HG03432 (cell line): ENCODE data around the gene TMEM238.
"Not testable (repeated sequence)": the region's sequence is repeated elsewhere in the genome, so short reads cannot be mapped to it uniquely, and the experiment has no call there.

Source experiments
- ATAC-seq: cut with Tn5 transposase; IDR thresholded peaks from one replicate; pipeline ENCODE4 v1.9.1; 2021; ENCODE audit warnings: mild to moderate bottlenecking, moderate library complexity; ENCODE audit not compliant: unreplicated experiment

TMEM238 gene

GRCh38 chr19:55402509-55402908, 18.4 kb upstream of the TMEM238 start:
- no peak for ATAC-seq

- not testable (repeated sequence) for ATAC-seq
These were observed 17.3 kb upstream of the TMEM238 start for GRCh38 chr19:55401390-55401789.

- ATAC-seq, result no peak
These were observed 16.4 kb upstream of the TMEM238 start for GRCh38 chr19:55400281-55401087.

GRCh38 chr19:55398200-55398925, 14.3 kb upstream of the TMEM238 start:
- ATAC-seq, result no peak

- no peak for ATAC-seq
These were observed 9.0 kb upstream of the TMEM238 start for GRCh38 chr19:55392820-55393761.

GRCh38 chr19:55391702-55392615, 7.9 kb upstream of the TMEM238 start:
- no peak for ATAC-seq

- no peak for ATAC-seq
These were observed 7.1 kb upstream of the TMEM238 start for GRCh38 chr19:55391191-55391670.

- ATAC-seq, result no peak
These were observed 6.4 kb upstream of the TMEM238 start for GRCh38 chr19:55390461-55390880.

- no peak for ATAC-seq
These were observed 5.6 kb upstream of the TMEM238 start for GRCh38 chr19:55389386-55390317.

- no peak for ATAC-seq
These were observed 3.8 kb upstream of the TMEM238 start for GRCh38 chr19:55387736-55388497.

- no peak for ATAC-seq
These were observed 2.4 kb upstream of the TMEM238 start for GRCh38 chr19:55386493-55386971.

- ATAC-seq, result peak; percentile 68
These were observed 1.8 kb upstream of the TMEM238 start, which contains the start of gene RPL28 for GRCh38 chr19:55385724-55386492. RPL28 (plus strand) TSS chr19:55385932; CDS start chr19:55386358, 426 bp downstream.

GRCh38 chr19:55384920-55385723, 1.0 kb upstream of the TMEM238 start:
- peak; percentile 56 for ATAC-seq

GRCh38 chr19:55383279-55384130, 587 bp downstream of the TMEM238 start:
- ATAC-seq, result peak; percentile 30

- no peak for ATAC-seq
These were observed 1.5 kb downstream of the TMEM238 start for GRCh38 chr19:55382522-55383054.
